ENCODE measurements around the gene EZH1. TPM values are rescaled to one million over a fixed set of nuclear protein-coding genes. Genes with fewer than 3 reads are reported as not detected.
"Not testable (repeated sequence)": the region's sequence is repeated elsewhere in the genome, so short reads cannot be mapped to it uniquely, and the experiment has no call there.

The EZH1 gene
- total RNA-seq, 1 experiment from 2014 or later = 4.5 TPM

DNA sequence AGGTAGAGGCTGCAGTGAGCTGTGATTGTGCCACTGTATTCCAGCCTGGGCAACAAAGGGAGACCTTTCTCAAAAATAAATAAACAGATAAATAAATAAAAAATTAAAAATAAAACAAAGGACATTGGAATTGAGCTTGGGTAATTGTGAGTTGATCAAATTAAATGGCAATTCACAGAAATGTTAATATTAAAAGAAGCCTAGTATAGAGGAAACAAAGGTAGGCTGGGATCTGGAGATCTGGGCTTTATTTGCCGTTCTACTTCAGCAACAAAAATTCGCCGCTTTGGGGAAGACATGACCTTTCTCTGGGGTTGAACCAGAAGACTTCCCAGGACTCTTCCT lies 28.1 kb upstream of the EZH1 start:
- DNase-seq (ENCODE audit: low spot score) = no peak

DNA sequence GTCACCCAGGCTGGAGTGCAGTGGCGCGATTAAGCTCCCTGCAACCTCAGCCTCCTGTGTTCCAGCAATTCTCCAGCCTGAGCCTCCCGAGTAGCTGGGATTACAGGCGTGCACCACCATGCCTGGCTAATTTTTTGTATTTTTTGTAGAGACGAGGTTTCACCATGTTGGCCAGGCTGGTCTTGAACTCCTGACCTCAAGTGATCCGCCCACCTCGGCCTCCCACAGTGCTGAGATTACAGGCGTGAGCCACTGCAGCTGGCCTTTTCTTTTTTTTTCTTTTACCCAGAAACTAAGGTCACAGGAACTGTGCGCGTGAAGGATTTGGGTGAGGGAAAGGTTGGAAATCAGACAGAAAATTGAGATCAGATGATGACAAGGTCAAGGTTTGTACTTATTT lies 25.1 kb upstream of the EZH1 start:
- DNase-seq (ENCODE audit: low spot score) = not testable (repeated sequence)

DNA sequence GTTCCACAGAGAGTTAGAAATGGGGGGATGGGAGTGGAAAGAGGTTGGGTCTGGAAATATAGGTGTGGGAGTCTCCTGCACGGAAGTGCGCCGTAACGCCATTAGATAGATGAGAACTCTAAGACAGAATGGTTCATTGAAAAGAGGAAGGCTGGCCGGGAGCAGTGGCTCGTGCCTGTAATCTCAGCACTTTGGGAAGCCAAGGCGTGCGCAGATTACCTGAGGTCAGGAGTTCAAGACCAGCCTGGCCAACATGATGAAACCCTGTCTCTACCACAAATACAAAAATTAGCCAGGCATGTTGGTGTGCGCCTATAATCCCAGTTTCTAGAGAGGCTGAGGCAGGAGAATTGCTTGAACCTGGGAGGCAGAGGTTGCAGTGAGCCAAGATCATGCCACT lies 23.2 kb upstream of the EZH1 start:
- DNase-seq (ENCODE audit: low spot score) = not testable (repeated sequence)

DNA sequence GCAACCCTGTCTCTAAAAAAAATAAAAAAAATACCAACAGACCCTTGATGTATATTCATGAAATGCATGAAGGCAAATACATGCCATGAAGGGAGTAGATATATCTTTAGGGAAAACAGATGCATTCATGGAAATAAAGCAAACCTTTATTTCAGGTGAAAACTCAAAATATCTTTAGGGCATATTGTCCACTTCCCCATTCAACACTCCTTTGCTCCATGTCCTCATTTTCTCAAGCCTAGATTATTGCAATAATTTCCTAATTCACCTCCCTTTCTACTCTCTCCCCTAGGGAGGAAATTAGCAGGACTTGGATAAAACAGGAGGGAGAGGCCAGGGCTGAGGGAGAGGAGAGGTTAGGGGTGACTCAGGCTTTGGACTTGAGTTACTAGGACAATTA lies 22.7 kb upstream of the EZH1 start:
- no peak for DNase-seq (ENCODE audit: low spot score)

DNA sequence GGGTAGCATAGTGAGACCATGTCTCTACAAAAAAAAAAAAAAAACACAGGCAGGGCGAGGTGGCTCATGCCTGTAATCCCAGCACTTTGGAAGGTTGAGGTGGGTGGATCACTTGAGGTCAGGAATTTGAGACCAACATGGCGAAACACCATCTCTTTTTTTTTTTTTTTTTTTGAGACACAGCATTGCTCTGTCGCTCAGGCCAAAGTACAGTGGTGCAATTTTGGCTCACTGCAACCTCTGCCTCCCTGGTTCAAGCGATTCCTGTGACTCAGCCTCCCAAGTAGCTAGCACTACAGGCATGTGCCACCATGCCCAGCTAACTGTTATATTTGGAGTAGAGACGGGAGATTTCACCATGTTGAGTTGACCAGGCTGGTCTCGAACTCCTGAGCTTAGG lies 21.3 kb upstream of the EZH1 start:
- no peak for DNase-seq (ENCODE audit: low spot score)

DNA sequence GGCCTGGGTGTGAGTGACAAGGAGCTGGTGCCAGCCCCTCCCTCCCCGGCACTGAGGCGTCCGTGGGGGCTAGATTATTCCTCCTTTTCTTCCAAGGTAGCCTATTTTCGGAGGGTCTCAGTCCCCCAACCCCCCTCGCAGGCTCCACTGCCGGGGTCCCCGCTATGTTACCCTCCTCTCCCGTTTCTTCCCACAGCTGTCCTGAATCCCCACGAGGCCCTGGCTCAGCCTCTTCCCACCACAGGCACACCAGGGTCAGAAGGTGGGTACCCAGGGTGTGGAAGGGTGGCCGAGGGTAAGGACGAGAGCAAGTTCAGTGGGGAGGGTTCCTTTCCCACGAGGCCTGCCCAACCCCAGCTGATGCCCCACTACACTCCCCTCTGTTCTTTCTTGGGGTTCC lies 16.8 kb upstream of the EZH1 start:
- no peak for DNase-seq (ENCODE audit: low spot score)

DNA sequence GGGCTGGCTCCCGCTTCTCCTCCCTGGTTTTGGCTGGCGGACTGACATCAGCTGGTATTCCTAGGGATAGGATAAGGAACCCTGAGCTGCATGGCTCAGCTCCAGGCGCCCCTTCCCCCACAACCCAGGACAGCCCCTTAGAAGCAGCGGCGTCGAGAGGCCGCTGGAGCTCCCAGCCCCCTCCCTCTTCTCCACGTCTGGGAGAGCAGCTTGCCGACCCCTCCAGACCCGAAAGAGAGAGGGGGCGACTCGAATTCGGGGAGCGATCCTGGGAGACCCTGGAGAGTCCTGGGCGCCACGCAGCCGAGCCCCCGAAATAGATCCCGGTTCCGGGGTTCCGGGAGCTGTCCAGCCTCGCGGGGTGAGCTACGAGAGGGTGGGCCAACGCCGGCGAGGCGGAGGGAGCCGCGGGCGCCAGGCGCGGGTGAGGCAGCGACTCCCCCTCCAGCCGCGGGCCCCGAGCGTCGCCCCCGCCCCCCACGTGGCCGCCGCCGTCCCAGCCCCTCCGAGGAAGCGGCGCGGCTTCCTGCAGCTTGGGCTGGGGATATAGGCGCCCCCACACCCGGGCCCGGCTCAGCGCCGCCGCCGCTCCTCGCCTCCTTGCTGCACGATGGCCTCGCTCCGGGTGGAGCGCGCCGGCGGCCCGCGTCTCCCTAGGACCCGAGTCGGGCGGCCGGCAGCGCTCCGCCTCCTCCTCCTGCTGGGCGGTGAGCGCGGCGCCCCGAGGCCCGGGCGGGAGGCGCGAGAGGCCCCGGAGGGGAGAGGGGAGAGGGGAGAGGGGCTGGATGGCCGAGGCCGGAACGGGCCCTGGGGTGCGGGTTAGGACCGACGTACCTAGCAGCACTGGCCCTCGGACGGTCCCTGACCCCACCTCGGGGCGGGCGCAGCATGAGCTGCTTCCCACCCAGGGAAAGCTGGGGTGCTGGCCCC lies 16.1 kb upstream of the EZH1 start, which contains the start of gene RAMP2:
Gene RAMP2, plus strand, starts transcription at position 576 of the 930 bp plus-strand sequence. Its CDS starts 35 bp downstream, at position 611.
- no peak for DNase-seq (ENCODE audit: low spot score)

DNA sequence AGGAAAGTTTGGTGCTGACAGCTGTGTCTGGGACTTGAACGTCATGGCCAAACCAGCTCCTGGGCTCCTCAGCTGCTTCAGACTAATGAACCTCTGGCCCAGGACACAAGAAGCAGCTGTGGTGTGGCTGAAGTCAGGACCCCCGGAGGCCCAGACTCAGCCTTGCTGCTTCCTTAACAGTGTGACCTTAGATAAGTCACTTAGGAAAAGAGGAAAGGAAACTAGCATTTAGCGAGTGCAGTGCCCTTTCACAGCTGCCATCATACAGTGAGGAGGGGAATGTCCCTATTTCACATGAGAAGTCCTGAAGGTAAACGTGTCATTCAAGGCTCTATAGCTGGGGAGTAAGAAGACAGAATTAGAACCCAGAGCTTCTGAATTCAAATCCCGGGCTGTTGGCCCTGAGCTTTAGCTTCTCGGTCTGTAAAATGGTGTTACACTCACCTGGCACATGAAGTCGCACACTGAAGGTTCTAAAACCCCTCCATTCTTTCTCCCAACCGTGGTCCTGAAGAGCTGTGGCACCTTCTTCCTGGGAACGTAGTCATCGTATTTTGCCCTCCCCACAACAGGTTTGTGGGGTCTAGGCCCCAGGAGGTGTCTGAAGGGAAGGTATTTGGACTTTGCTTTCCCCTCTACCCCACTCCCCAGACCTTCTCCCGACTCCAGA lies 15.3 kb upstream of the EZH1 start:
- DNase-seq (ENCODE audit: low spot score) = no peak

DNA sequence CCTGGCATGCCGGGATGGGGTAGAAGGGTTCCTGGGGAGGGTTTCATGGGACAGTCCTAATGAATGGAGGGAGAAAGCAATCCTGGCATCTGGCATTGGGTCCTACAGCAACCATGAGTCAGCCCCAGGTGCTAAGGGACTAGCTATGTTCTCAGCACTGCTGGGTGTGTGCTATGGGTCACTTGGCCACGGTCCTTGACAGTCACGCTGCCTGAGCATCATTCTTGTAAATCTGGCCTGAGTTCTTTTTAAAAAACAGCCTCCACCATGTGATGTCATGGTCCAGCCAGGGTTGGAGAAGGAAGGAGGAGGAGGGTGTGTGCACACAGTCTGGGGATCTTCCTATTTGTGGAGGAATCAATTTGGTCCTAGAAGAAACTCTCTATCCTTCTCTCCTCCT lies 9.9 kb upstream of the EZH1 start:
- DNase-seq (ENCODE audit: low spot score) = no peak

DNA sequence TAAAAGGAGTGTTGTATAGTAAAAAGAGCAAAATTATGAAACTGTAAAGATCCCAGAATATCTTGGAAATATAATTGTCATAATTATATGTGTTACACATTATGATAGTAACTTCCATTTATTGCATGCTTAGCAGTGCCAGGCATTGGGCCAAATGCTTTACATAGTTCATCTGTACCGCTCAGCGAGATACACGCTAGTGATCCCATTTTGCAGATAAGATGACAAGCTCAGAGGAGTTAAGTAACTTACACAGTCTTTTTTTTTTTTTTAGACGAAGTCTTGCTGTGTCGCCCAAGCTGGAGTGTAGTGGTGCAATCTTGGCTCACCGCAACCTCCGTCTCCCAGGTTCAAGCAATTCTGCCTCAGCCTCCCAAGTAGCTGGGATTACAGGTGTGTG lies 6.8 kb upstream of the EZH1 start:
- DNase-seq (ENCODE audit: low spot score) = no peak

DNA sequence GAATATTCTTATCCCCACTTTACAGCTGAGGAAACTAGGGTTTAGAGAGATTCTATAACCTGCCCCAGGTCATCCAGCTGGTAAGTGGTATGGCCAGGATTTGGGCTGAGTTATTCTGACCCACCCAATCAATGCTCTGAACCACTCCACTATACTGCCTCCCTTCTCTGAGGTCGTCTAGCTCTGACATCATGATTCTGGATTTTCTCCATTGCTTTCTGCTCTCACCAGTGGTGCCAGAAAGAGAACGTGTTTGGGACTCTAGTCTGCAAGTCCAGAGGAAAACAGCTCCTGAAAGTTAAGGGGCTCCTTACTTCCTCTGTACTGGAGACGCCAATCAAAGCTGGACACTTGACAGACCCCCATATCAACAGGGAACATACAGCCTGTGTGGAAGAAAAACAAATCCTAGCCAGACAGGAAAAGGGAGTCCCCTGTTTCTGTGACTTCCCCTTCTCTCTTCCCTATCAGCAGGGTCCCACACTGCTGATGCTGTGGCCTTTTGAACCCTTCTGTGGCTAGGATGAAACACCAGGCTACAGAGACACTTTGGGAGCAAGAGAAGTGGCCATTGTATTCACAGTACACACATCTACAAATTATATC lies 6.0 kb upstream of the EZH1 start:
- DNase-seq (ENCODE audit: low spot score) = no peak

DNA sequence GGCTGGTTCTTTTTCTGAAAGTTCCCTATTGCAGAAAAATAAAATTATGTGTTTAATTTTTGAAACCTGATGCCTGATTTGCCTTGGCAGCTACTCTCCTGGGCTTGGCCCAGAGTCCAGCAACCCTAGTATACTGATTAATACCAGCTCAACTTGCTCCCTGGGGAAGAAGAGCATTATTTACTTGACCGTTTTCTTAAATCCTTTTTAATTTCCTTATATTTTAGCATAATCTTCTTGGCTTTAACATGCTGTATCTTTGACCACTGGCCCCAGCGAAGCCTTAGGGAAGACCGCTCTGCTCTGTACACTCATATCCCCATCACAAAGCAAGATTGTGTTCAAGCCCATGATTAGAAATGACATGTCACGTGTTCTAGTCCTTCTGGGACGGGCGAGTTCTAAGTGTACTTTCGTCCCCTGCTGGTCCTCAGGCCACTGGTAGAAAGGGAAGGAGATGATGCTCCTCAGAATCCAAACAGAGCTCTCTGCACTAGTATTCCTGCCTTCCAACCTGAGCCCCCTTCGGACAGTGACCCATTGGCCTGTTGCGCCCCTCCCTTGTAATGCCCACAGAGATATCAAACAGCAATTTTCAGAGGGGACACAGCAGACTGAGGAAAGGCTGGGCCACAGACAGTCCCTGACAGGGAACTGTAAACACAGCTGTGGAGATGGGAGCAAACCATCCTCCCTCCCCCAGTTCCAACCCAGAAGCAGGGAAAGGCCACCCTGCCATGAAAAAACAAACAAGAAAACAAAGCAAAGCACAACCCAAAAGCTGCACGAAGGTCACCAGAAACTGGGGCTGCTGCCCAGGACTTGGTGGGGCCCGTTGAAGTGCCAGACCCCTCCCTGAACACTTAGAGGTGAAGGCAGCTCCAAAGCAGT lies 4.3 kb upstream of the EZH1 start:
- DNase-seq (ENCODE audit: low spot score) = no peak

DNA sequence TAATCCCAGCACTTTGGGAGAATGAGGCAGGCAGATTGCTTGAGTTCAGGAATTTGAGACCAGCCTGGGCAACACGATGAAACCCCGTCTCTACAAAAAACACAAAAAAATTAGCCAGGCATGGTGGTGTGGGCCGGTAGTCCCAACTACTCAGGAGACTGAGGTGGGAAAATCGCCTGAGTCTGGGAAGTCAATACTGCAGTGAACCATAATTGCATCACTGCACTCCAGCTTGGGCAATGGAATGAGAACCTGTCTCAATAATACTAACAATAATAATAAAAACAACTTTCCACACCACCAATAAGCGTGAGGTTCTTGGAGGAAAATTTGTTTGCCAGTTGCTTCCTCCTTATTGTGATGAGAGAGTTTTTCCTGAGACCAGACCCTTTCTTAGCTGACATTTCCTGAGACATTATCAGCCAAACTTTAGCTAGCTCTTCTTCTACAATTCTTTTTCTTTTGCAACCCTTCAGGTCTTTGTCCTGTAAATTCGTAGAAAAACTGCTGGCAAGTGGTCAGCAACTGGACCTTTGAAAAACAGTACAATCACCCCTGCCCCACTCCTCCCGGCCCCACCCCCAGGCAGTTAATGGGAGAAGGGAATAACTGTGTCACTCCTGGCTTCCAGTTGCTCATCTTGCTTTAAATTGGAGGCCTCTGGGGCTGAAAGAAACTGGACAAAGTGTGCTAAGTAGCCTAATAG lies 3.5 kb upstream of the EZH1 start:
- DNase-seq (ENCODE audit: low spot score) = no peak

DNA sequence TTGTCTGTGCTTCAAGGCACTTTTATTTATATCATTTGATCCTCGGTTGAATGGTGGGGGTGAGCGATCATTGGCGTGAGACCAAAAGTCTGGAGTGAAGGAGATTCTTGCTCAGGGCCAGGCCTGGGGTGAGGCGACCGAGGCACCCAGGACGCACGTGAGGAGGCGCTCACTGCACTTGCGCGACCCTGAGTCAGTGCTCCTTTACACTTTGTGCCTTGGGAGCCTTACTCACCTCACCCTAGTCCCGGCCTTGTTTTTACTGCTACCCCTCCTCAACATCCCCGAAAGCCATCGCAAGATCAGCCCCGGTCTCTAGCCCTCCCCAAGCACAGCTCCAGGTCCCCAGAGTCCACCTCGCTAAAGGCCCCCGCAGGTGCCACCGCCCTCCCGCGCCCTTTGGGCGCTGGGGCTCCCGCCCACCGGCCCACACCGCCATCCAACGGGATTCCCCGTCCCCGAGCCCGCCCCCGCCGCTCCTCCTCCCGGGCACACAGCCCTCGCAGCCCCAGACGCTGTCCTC lies 496 bp downstream of the EZH1 start:
- peak; percentile 30 for DNase-seq (ENCODE audit: low spot score)

DNA sequence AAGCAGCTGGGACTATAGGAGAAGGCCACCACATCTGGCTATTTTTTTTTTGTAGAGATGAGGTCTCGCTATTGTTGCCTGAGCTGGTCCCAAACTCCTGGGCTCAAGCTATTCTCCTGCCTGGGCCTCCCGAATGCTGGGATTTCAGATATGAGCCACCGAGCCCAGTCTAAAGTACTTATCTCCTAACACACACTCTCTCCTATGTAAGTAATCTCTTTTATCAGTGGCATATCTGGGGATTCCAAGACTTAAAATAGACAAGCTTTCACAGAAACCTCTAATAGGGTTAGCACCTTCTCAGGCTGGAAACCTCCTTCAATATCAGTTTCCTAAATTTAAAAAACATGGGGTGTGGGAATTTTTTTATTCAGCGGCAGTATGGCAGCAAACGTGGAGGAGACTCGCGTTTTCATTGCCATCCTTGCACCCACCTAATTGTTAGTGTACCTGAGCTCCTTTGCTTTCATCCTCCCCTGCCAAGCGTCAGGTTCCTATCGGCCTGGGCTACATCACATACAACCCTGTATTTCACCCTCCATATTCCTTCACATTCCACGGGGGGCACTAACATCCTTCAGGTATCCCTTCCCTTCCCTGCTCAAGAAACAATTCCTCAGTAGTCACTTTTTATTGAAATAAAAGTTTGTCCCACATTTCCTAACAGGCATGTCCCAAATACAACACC lies 1.1 kb downstream of the EZH1 start:
- DNase-seq (ENCODE audit: low spot score) = no peak

DNA sequence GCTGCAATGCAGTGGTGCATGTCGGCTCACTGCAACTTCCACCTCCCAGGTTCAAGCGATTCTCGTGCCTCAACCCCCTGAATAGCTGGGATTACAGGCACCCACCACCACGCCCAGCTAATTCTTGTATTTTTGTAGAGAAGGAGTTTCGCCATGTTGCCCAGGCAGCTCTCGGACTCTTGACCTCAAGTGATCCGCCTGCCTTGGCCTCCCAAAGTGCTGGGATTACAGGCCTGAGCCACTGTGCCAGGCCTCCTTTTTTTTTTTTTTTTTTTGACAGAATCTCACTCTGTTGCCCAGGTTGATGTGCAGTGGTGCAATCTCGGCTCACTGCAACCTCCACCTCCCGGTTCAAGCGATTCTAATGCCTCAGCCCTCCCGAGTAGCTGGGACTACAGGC lies 1.9 kb downstream of the EZH1 start:
- DNase-seq (ENCODE audit: low spot score) = not testable (repeated sequence)

DNA sequence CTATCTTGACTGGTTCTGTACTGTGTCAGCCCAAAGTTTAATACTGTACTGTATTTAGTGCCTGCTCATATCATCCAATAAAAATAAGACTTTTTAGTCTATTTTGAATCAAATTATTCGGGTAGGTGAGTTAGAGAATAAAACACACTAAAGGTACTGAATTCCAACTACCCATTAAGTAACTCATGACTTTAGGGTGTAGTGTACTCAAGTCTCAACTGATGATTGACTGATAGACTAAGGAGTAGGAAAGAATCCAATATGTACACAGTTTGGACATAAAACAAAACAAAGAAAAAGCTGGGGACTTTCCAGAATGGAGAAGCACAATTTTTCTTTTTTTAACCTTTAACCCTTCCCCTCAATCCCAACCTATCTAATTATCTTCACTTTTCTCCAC lies 4.1 kb downstream of the EZH1 start:
- no peak for DNase-seq (ENCODE audit: low spot score)

DNA sequence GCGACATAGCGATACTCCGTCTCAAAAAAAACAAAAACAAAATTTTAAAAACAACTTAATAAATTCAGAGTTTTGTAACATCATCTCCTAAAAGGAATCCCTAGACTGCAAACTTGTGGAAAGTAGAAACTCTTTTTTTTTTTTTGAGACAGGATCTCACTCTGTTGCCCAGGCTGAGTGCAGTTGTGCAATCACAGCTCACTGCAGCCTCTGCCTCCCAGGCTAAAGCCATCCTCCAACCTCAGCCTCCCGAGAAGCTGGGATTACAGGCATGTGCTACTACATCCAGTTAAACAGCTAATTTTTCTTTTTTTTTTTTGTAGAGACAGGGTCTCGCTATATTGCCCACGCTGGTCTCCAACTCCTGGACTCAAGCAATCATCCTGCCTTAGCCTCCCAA lies 19.7 kb downstream of the EZH1 start:
- DNase-seq (ENCODE audit: low spot score) = no peak

DNA sequence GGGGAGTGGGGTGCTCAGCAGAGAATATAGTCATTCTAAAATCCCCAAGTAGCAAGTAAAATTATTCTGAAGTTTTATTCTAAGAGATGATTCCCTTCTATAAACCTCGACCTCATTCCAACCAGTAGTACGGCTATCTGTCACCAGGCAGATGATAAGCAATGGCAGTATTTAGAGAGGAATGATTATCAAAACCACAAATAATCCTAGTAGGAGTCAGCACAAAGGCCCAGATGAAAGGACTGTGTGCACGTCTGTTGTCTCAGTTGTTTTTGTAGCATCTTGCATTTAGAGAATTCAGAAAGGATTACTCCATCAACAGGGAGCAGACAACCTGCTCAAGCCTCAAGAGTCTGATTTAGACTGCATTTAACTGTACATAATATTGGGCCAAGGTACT lies 21.2 kb downstream of the EZH1 start:
- no peak for DNase-seq (ENCODE audit: low spot score)

DNA sequence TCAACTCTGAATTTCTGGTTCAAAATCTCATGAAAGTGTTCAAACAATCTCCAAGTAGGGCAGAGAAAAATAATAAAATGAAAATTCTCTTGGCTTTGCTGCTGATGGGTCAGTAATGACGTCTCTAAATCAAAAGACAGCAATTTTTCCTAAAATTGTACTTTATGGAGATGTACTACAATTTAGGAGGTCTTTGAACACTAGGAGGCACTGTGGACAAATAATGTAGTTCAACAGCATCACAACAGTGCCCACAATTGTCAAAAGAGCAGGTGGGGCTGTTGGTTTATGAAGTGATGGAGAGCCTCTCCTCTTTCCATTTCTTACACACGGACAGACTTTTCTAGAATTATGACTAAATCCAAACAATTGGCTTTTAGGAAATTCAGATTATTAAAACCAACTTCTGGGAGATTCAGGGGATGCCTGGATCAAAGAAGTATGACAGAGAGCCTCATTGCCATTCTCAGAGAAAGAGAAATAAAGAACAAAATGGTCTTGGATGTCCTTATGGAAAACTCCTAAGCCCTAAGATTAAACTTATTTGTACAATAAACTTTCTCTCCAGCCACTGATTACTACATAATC lies 23.8 kb downstream of the EZH1 start:
- peak; percentile 61 for DNase-seq (ENCODE audit: low spot score)
